C4-2B (cell line): ENCODE data around the gene CECR2.

Experiments used
- CTCF ChIP-seq: fragments of 450-650 bp; conservative IDR thresholded peaks from 2 replicates; pipeline ENCODE4 v1.5.1; 2017; ENCODE audit warnings: mild to moderate bottlenecking
- ZFX ChIP-seq: fragments of 450-650 bp; IDR thresholded peaks from 2 replicates; pipeline ENCODE4 v1.6.1; 2017

- TF ChIP-seq CTCF = no peak
- TF ChIP-seq ZFX = no peak
Observed at GRCh38 chr22:17441326-17441725, 72.1 kb downstream of the CECR2 start.
